B cell (primary cell): ENCODE results near the gene RFX8.

Experiments
- EZH2 ChIP-seq: IDR thresholded peaks from 2 replicates; pipeline ENCODE4 v1.6.1; 2012; ENCODE audit warnings: borderline replicate concordance, low read depth, mild to moderate bottlenecking, moderate library complexity, low read length; ENCODE audit not compliant: insufficient read depth, poor library complexity, severe bottlenecking
- TF ChIP-seq, protein P1 (sequence below): fragments of 200-600 bp; IDR thresholded peaks from one replicate; pipeline ENCODE4 v1.8.0; 2022; ENCODE audit warnings: antibody characterized with exemption, mild to moderate bottlenecking

GRCh38 chr2:101431486-101431885, 43.4 kb downstream of the RFX8 start:
- TF ChIP-seq, protein P1, sequence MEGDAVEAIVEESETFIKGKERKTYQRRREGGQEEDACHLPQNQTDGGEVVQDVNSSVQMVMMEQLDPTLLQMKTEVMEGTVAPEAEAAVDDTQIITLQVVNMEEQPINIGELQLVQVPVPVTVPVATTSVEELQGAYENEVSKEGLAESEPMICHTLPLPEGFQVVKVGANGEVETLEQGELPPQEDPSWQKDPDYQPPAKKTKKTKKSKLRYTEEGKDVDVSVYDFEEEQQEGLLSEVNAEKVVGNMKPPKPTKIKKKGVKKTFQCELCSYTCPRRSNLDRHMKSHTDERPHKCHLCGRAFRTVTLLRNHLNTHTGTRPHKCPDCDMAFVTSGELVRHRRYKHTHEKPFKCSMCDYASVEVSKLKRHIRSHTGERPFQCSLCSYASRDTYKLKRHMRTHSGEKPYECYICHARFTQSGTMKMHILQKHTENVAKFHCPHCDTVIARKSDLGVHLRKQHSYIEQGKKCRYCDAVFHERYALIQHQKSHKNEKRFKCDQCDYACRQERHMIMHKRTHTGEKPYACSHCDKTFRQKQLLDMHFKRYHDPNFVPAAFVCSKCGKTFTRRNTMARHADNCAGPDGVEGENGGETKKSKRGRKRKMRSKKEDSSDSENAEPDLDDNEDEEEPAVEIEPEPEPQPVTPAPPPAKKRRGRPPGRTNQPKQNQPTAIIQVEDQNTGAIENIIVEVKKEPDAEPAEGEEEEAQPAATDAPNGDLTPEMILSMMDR, result no peak
- no peak for TF ChIP-seq EZH2
